IPS-18a (cell line): ENCODE data around the gene ABCA1.
"Not testable (repeated sequence)": the region's sequence is repeated elsewhere in the genome, so short reads cannot be mapped to it uniquely, and the experiment has no call there.

Source experiments
- H3K27ac ChIP-seq: one replicate; pipeline ENCODE4 v1.5.1; 2013; ENCODE audit warnings: low read length
- H3K27me3 ChIP-seq: one replicate; pipeline ENCODE4 v1.6.1; 2013; ENCODE audit warnings: mild to moderate bottlenecking, low read length; ENCODE audit not compliant: control insufficient read depth, insufficient read depth
- H3K36me3 ChIP-seq: one replicate; pipeline ENCODE4 v1.6.1; 2013; ENCODE audit warnings: low read depth, low read length; ENCODE audit not compliant: control insufficient read depth
- H3K4me1 ChIP-seq: one replicate; pipeline ENCODE4 v1.6.1; 2013; ENCODE audit warnings: low read depth, low read length; ENCODE audit not compliant: control insufficient read depth
- H3K4me3 ChIP-seq: one replicate; pipeline ENCODE4 v1.5.1; 2013; ENCODE audit warnings: low read length
- H3K9ac ChIP-seq: one replicate; pipeline ENCODE4 v1.6.1; 2013; ENCODE audit warnings: mild to moderate bottlenecking, low read length, moderate library complexity
- H3K9me3 ChIP-seq: one replicate; pipeline ENCODE4 v1.6.1; 2013; ENCODE audit warnings: low read depth, low read length; ENCODE audit not compliant: control insufficient read depth

ABCA1 gene

GRCh38 chr9:104944356-104944755 is 16.4 kb upstream of the ABCA1 start:
- Histone ChIP-seq H3K27ac (no peak overlapping the region), H3K4me3 (no peak overlapping the region), H3K36me3 (no peaks in the 10 kb centered on the region), H3K9me3 (no peaks in the 10 kb centered on the region), H3K27me3 (no peaks in the 10 kb centered on the region), H3K4me1 (peaks cover 4% of the 10 kb centered on the region), H3K9ac (no peak overlapping the region)

GRCh38 chr9:104941597-104941996 is 13.6 kb upstream of the ABCA1 start:
- Histone ChIP-seq H3K36me3 (no peaks in the 10 kb centered on the region), H3K9ac (no peak overlapping the region), H3K27ac (no peak overlapping the region), H3K27me3 (no peaks in the 10 kb centered on the region), H3K9me3 (no peaks in the 10 kb centered on the region), H3K4me1 (peaks cover 4% of the 10 kb centered on the region), H3K4me3 (no peak overlapping the region)

- H3K4me1 ChIP-seq = peaks cover 5% of the 10 kb centered on the region
- no peak overlapping the region for H3K4me3 ChIP-seq
- no peaks in the 10 kb centered on the region for H3K36me3 ChIP-seq
- no peaks in the 10 kb centered on the region for H3K9me3 ChIP-seq
- no peak overlapping the region for H3K27ac ChIP-seq
- H3K27me3 ChIP-seq = no peaks in the 10 kb centered on the region
- no peak overlapping the region for H3K9ac ChIP-seq
Measured at GRCh38 chr9:104936291-104936690, 8.3 kb upstream of the ABCA1 start.

- H3K27me3 ChIP-seq, H3K27ac ChIP-seq, H3K9me3 ChIP-seq, H3K9ac ChIP-seq, H3K4me1 ChIP-seq, H3K36me3 ChIP-seq, H3K4me3 ChIP-seq: not testable (repeated sequence)
Measured at GRCh38 chr9:104935501-104935810, 7.5 kb upstream of the ABCA1 start.

- Histone ChIP-seq H3K4me3 (no peak overlapping the region), H3K36me3 (no peaks in the 10 kb centered on the region), H3K27ac (no peak overlapping the region), H3K9ac (no peak overlapping the region), H3K9me3 (no peaks in the 10 kb centered on the region), H3K4me1 (peaks cover 5% of the 10 kb centered on the region), H3K27me3 (no peaks in the 10 kb centered on the region)
Measured at GRCh38 chr9:104934691-104935500, 6.9 kb upstream of the ABCA1 start.

GRCh38 chr9:104933091-104933490 is 5.1 kb upstream of the ABCA1 start:
- H3K27me3 ChIP-seq, H3K36me3 ChIP-seq, H3K27ac ChIP-seq, H3K9me3 ChIP-seq, H3K4me3 ChIP-seq, H3K9ac ChIP-seq: not testable (repeated sequence)
- H3K4me1 ChIP-seq = peaks cover 13% of the 10 kb centered on the region

GRCh38 chr9:104931256-104931655 is 3.3 kb upstream of the ABCA1 start:
- H3K4me3 ChIP-seq = no peak overlapping the region
- no peaks in the 10 kb centered on the region for H3K9me3 ChIP-seq
- no peak overlapping the region for H3K27ac ChIP-seq
- peaks cover 11% of the 10 kb centered on the region for H3K27me3 ChIP-seq
- H3K9ac ChIP-seq = no peak overlapping the region
- H3K36me3 ChIP-seq = no peaks in the 10 kb centered on the region
- H3K4me1 ChIP-seq = peaks cover 13% of the 10 kb centered on the region

GRCh38 chr9:104927216-104927911 is 591 bp downstream of the ABCA1 start:
- peak overlapping the region; percentile 61 for H3K9ac ChIP-seq
- H3K27ac ChIP-seq = no peak overlapping the region
- H3K9me3 ChIP-seq = no peaks in the 10 kb centered on the region
- peak overlapping the region; percentile 73 for H3K4me3 ChIP-seq
- peaks cover 15% of the 10 kb centered on the region for H3K4me1 ChIP-seq
- peaks cover 18% of the 10 kb centered on the region for H3K27me3 ChIP-seq
- H3K36me3 ChIP-seq = no peaks in the 10 kb centered on the region

- H3K27ac ChIP-seq = no peak overlapping the region
- no peaks in the 10 kb centered on the region for H3K36me3 ChIP-seq
- H3K4me3 ChIP-seq = no peak overlapping the region
- H3K9ac ChIP-seq = no peak overlapping the region
- H3K27me3 ChIP-seq = peaks cover 18% of the 10 kb centered on the region
- peaks cover 12% of the 10 kb centered on the region for H3K4me1 ChIP-seq
- no peaks in the 10 kb centered on the region for H3K9me3 ChIP-seq
Measured at GRCh38 chr9:104923740-104924139, 4.2 kb downstream of the ABCA1 start.

GRCh38 chr9:104923289-104923688 is 4.7 kb downstream of the ABCA1 start:
- peaks cover 18% of the 10 kb centered on the region for H3K27me3 ChIP-seq
- no peaks in the 10 kb centered on the region for H3K36me3 ChIP-seq
- no peak overlapping the region for H3K9ac ChIP-seq
- H3K4me3 ChIP-seq = no peak overlapping the region
- peaks cover 7% of the 10 kb centered on the region for H3K4me1 ChIP-seq
- H3K9me3 ChIP-seq = no peaks in the 10 kb centered on the region
- H3K27ac ChIP-seq = no peak overlapping the region

GRCh38 chr9:104922748-104923147 is 5.2 kb downstream of the ABCA1 start:
- not testable (repeated sequence) for H3K4me3 ChIP-seq, H3K9me3 ChIP-seq, H3K36me3 ChIP-seq, H3K27ac ChIP-seq, H3K4me1 ChIP-seq, H3K9ac ChIP-seq
- peaks cover 18% of the 10 kb centered on the region for H3K27me3 ChIP-seq
